GM10266 (cell line): Measurements from ENCODE around the gene ARL15.
A peak's percentile ranks its signal among the peaks of the same experiment; 100 is the strongest.

Experiments
- DNase-seq: peaks from one replicate; pipeline ENCODE4 v3.0.0; 2012; ENCODE audit errors: extremely low spot score
- TF ChIP-seq, protein P1 (sequence below): IDR thresholded peaks from 2 replicates; pipeline ENCODE4 v1.5.1; 2012; ENCODE audit warnings: mild to moderate bottlenecking, low read depth; ENCODE audit not compliant: control insufficient read depth, insufficient read depth; ENCODE audit errors: missing control alignments

Gene ARL15

DNA sequence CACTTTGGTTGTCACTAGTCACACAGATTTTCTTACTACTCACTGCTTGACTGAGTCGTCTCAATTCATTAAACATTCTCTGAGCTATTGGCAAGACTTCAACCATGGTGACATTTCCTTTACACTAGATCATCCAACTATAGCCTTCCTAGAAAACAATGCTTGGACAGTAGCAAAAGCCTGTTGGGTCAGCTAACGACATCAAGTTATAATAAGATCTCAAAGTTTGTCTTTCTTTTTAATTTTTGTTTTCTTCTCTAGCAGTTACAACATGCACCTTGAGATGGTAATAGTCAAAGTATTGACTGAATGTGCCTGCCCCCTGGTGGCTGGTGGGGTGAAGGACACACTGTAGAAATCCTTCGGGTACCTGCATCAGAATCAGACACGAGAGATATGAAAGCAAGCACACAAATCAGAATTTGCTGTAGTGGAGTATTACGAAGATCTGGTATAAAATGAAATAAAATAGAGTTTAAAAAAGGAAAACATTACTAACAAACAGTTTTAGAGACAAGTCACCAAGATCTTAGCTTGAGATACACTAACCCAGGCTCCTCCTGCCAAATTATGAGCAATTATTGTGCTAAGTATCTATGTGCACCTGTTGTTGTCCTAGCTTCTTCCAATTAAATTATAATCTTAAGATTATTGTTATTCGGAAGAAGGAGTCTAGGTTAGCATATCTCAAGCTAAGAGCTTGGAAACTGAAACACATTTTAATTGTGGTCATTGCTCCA lies 81.2 kb downstream of the ARL15 start:
- TF ChIP-seq, protein P1, sequence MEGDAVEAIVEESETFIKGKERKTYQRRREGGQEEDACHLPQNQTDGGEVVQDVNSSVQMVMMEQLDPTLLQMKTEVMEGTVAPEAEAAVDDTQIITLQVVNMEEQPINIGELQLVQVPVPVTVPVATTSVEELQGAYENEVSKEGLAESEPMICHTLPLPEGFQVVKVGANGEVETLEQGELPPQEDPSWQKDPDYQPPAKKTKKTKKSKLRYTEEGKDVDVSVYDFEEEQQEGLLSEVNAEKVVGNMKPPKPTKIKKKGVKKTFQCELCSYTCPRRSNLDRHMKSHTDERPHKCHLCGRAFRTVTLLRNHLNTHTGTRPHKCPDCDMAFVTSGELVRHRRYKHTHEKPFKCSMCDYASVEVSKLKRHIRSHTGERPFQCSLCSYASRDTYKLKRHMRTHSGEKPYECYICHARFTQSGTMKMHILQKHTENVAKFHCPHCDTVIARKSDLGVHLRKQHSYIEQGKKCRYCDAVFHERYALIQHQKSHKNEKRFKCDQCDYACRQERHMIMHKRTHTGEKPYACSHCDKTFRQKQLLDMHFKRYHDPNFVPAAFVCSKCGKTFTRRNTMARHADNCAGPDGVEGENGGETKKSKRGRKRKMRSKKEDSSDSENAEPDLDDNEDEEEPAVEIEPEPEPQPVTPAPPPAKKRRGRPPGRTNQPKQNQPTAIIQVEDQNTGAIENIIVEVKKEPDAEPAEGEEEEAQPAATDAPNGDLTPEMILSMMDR, result peak; percentile 80
- peak; percentile 43 for DNase-seq

DNA sequence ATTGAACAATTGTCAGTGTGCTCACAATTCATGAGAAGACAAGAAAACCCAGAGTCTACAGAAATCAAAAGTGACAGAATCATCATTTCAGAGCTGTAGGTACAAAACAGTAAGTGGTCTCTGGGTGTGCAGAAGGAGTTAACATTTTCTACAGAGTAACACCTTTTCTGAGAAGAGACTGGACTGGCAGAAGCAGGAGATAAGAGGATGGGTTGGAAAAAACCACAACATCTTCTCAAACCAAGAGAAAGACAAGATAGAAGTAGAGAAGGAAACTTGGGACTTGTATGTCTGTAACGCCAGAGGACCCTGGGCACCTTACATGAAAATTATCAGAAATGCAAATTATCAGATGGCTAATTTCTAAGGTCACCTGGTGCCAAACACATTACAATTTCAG lies 82.6 kb downstream of the ARL15 start:
- TF ChIP-seq, protein P1, result no peak
- DNase-seq, result no peak

DNA sequence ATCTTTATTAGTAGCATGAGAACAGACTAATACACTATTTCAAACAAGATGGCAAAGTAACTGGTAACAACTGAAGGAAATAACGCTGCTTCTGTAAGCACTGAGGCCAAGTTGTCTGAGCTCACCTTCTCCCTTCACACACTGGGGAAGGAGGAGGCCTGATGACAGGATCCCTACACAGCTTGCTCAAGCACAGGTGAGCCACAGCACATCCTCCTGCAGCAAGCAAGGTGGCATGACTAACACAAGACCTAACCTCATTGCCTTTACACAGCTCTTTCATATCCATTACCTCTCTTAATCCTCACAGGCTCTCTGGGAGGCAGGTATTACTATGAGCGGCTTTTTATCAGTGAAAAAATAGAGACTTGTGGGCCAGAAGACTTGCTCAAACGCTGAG lies 83.3 kb downstream of the ARL15 start:
- TF ChIP-seq, protein P1, result no peak
- no peak for DNase-seq

DNA sequence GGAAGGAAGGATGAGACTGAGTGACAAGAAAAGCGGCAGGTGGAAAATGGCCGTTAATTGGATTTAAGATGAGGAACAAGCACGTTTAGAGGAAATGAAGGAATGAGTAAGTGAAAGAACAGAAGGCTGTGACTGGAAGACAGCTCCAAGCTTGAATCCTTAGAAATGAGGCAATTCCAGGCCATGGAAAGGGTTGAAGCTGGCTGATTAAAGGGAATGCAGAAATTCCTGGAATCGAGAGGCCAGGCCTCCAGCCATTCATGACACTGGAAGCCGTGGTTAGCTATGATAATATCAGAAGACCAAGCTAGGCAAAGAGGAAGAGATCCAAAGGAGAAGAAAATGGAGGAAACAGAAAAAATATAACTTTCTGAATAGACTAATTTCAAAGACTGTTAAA lies 84.2 kb downstream of the ARL15 start:
- TF ChIP-seq, protein P1, result no peak
- no peak for DNase-seq

DNA sequence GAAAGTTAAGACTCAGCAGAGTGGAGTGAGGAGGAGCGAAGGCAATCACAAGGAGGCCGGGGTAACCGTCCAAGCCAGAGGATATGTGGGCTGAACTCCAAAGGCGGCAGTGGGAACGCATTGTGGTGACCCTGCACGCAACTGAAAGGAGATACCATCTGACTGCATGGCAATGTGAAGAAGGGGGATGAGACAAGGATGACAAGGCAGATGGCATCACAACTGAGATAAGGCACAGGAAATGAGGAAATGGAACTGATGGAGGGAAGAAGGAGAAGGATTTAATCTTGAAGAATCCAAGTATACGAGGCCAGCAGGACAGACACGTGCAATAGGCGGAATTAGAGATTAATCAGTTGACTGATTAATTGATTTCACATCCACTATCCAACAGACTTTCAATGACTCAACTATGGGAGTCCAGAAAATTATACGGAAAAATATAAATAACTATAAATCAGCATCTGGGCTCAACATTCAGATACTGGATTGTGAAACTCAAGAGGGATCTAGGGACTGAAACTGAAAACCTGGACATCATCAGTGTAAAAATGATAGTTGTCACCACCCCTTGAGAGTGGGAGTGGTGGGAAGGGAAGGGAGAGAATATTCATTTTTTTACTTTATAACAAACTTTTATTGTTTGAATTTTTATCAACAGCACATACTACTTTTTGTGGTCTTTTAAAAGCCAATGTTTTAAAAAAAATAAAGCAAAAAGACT lies 86.1 kb downstream of the ARL15 start:
- TF ChIP-seq, protein P1, result no peak
- DNase-seq, result no peak

DNA sequence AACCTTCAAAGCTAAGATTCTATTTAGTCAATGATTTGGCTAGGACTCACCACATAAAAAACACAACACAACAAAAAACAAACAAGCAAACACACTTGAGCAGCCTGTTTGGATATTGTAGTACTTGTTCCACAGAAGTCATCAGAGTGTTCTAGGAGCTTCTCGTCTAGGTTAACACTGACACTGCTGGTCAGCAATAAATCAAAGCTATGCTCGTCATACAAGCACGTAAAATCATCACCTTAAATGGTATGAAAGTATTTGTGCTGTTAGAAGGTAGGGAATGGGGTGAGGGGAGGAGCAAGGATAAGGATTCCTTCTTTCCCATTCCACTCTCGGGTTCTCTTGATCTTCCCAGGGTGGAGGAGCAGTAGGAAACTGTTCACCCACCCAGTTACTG lies 88.0 kb downstream of the ARL15 start:
- TF ChIP-seq, protein P1, result no peak
- no peak for DNase-seq

DNA sequence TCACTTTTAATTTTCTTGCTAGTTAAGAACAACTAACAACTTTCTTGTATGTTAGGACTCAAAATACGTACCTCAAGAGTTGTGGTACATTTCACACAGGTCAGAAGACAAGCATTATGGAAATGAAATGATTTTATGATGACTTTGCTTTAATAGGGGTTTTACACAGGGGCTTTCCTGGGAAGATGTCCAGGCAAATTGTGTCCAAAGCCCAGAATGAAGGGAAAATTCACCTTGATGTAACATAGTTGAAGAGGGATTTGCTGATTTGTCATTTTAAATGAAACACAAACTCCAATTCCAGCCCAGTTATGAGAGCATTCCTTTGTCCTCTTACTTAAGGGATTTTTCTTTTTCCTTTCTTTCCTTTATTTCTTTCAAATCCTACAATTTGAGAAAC lies 89.2 kb downstream of the ARL15 start:
- DNase-seq, result no peak
- TF ChIP-seq, protein P1, result no peak
